IMR-90 (cell line): ENCODE results near the gene MCCD1. TPM values are rescaled to one million over a fixed set of nuclear protein-coding genes. Genes with fewer than 3 reads are reported as not detected.

ENCODE experiments used
- ATAC-seq: fragments of 200-7000 bp; cut with Tn5 transposase; 2 replicates; pipeline ENCODE4 v1.9.1; 2020; ENCODE audit warnings: low read depth, mild to moderate bottlenecking, moderate library complexity
- BruUV-seq: library from RNA; stranded (reverse); fragments of 400-500 nt; replicated peaks from 2 replicates; lab custom pipeline; 2021; lab: Mats Ljungman, UMichigan
- CTCF ChIA-PET: fragments of 300-600 bp; formaldehyde crosslinking; extraction: SDS; loops from one replicate; lab custom pipeline; 2021; ENCODE audit warnings: antibody characterized with exemption; lab: Yijun Ruan, JAX
- POLR2A ChIA-PET: fragments of 300-600 bp; sonication (Branson Sonifier 250); formaldehyde crosslinking; loops from one replicate; lab custom pipeline; 2022; ENCODE audit warnings: antibody characterized with exemption; ENCODE audit not compliant: unreplicated experiment; lab: Charles Lee
- DNase-seq: peaks from one replicate; pipeline ENCODE4 v3.0.0; 2013
- H2AFZ ChIP-seq: replicated peaks from 2 replicates; pipeline ENCODE3; 2013; ENCODE audit warnings: low read length, mild to moderate bottlenecking; ENCODE audit not compliant: poor library complexity
- H2AK5ac ChIP-seq: 2 replicates; pipeline ENCODE4 v1.6.1; 2013; ENCODE audit warnings: low read depth, low read length, inconsistent platforms
- H2AK9ac ChIP-seq: replicated peaks from 2 replicates; pipeline ENCODE3; 2013; ENCODE audit warnings: mild to moderate bottlenecking, low read depth, low read length, moderate library complexity; ENCODE audit not compliant: poor library complexity
- H2BK120ac ChIP-seq: 2 replicates; pipeline ENCODE4 v1.6.1; 2013; ENCODE audit warnings: low read depth, low read length, inconsistent platforms
- H2BK15ac ChIP-seq: 3 replicates; pipeline ENCODE4 v1.6.1; 2013; ENCODE audit warnings: low read depth, low read length, inconsistent platforms
- H2BK20ac ChIP-seq: 2 replicates; pipeline ENCODE4 v1.6.1; 2013; ENCODE audit warnings: low read depth, mild to moderate bottlenecking, inconsistent platforms, low read length, moderate library complexity
- H2BK5ac ChIP-seq: 2 replicates; pipeline ENCODE4 v1.6.1; 2013; ENCODE audit warnings: mild to moderate bottlenecking, low read depth, low read length, inconsistent platforms; ENCODE audit not compliant: poor library complexity, severe bottlenecking
- H3K14ac ChIP-seq: replicated peaks from 2 replicates; pipeline ENCODE4 v1.6.1; 2013; ENCODE audit warnings: low read depth, low read length, inconsistent platforms
- H3K18ac ChIP-seq: 2 replicates; pipeline ENCODE4 v1.6.1; 2013; ENCODE audit warnings: low read depth, low read length, control low read depth
- H3K23ac ChIP-seq: 2 replicates; pipeline ENCODE4 v1.6.1; 2013; ENCODE audit warnings: low read depth, low read length, inconsistent platforms
- H3K27ac ChIP-seq: 2 replicates; pipeline ENCODE4 v1.5.1; 2013; ENCODE audit warnings: mild to moderate bottlenecking, control low read depth, low read length; ENCODE audit not compliant: insufficient read depth
- H3K27me3 ChIP-seq: 2 replicates; pipeline ENCODE4 v1.6.1; 2013; ENCODE audit warnings: low read length; ENCODE audit not compliant: control insufficient read depth, insufficient read depth
- H3K36me3 ChIP-seq: 2 replicates; pipeline ENCODE4 v1.6.1; 2013; ENCODE audit warnings: low read length, mixed read lengths; ENCODE audit not compliant: control insufficient read depth, insufficient read depth
- H3K4ac ChIP-seq: 2 replicates; pipeline ENCODE4 v1.6.1; 2013; ENCODE audit warnings: low read depth, low read length, inconsistent platforms
- H3K4me1 ChIP-seq: 2 replicates; pipeline ENCODE4 v1.6.1; 2013; ENCODE audit warnings: low read length, mixed read lengths; ENCODE audit not compliant: control insufficient read depth, insufficient read depth
- H3K4me2 ChIP-seq: 2 replicates; pipeline ENCODE4 v1.6.1; 2013; ENCODE audit warnings: low read depth, mild to moderate bottlenecking, control low read depth, low read length, moderate library complexity
- H3K4me3 ChIP-seq: 2 replicates; pipeline ENCODE4 v1.5.1; 2013; ENCODE audit warnings: low read depth, mild to moderate bottlenecking, control low read depth, low read length, moderate library complexity; ENCODE audit not compliant: insufficient read depth
- H3K56ac ChIP-seq: 2 replicates; pipeline ENCODE4 v1.6.1; 2013; ENCODE audit warnings: low read length, inconsistent platforms; ENCODE audit not compliant: insufficient read depth; ENCODE audit errors: extremely low read depth
- H3K79me1 ChIP-seq, 2 experiments: 2 replicates each; pipeline ENCODE4 v1.6.1; 2013; ENCODE audit warnings: low read length in 2 of 2, inconsistent platforms in 1 of 2, low read depth in 1 of 2
- H3K9ac ChIP-seq: 2 replicates; pipeline ENCODE4 v1.6.1; 2013; ENCODE audit warnings: low read depth, low read length, control low read depth
- H3K9me1 ChIP-seq: 2 replicates; pipeline ENCODE4 v1.6.1; 2013; ENCODE audit warnings: low read length, inconsistent platforms; ENCODE audit not compliant: insufficient read depth
- H3K9me3 ChIP-seq: 2 replicates; pipeline ENCODE4 v1.6.1; 2013; ENCODE audit warnings: low read length; ENCODE audit not compliant: control insufficient read depth, insufficient read depth
- H4K20me1 ChIP-seq: 2 replicates; pipeline ENCODE4 v1.6.1; 2013; ENCODE audit warnings: low read length, inconsistent platforms; ENCODE audit not compliant: insufficient read depth
- H4K5ac ChIP-seq: 2 replicates; pipeline ENCODE4 v1.6.1; 2013; ENCODE audit warnings: mild to moderate bottlenecking, low read depth, low read length, control low read depth
- H4K8ac ChIP-seq, 2 experiments: 2 replicates each; pipeline ENCODE4 v1.6.1; 2013; ENCODE audit warnings: low read depth in 2 of 2, low read length in 2 of 2, control low read depth in 1 of 2, inconsistent platforms in 1 of 2
- H4K91ac ChIP-seq: 2 replicates; pipeline ENCODE4 v1.6.1; 2013; ENCODE audit warnings: low read depth, low read length, inconsistent platforms; ENCODE audit not compliant: insufficient read depth
- CTCF ChIP-seq: conservative IDR thresholded peaks from 2 replicates; pipeline ENCODE4 v1.5.1; 2012; ENCODE audit warnings: mild to moderate bottlenecking, low read depth, low read length, improper control_type of control experiment
- MAZ ChIP-seq: IDR thresholded peaks from 2 replicates; pipeline ENCODE4 v1.6.1; 2012; ENCODE audit warnings: low read depth, mild to moderate bottlenecking, low read length, improper control_type of control experiment, moderate library complexity, borderline replicate concordance
- MXI1 ChIP-seq: IDR thresholded peaks from 2 replicates; pipeline ENCODE4 v1.6.1; 2012; ENCODE audit warnings: low read depth, mild to moderate bottlenecking, low read length, moderate library complexity, borderline replicate concordance
- POLR2A ChIP-seq: IDR thresholded peaks from 2 replicates; pipeline ENCODE4 v1.6.1; 2012; ENCODE audit warnings: mild to moderate bottlenecking, low read depth, low read length
- RCOR1 ChIP-seq: IDR thresholded peaks from 2 replicates; pipeline ENCODE4 v1.6.1; 2012; ENCODE audit warnings: mild to moderate bottlenecking, low read length, improper control_type of control experiment; ENCODE audit not compliant: insufficient replicate concordance
- WGBS, 2 experiments: methylation state at CpG; one replicate each; pipeline versions ENCODE4 v1.1.5 to v1.1.7; 2013; ENCODE audit warnings: missing lambda C conversion rate in 2 of 2; ENCODE audit not compliant: insufficient read length in 1 of 2; ENCODE audit errors: extremely low coverage in 2 of 2; 5-methylcytosine and 5-hydroxymethylcytosine counted together
- dilution Hi-C: fragments of 300-500 bp; cut with HindIII; formaldehyde crosslinking; loops from one replicate; pipeline ENCODE4 v1.14.3; 2018; ENCODE audit warnings: low sequenced_read_pairs; ENCODE audit not compliant: unreplicated experiment
- in situ Hi-C: fragments of 300-500 bp; cut with MboI; formaldehyde crosslinking; loops from 3 replicates; pipeline ENCODE4 v1.14.3; 2019; ENCODE audit warnings: low sequenced_read_pairs, inconsistent platforms, mixed read lengths
- intact Hi-C: fragments of 100-400 bp; cut with micrococcal nuclease; formaldehyde crosslinking; loops from 2 replicates; pipeline ENCODE4 v1.10.0; 2022
- polyA plus RNA-seq, 3 experiments: library from polyadenylated mRNA; depleted of rRNA; stranded (reverse); fragments of >200 nt; gene quantifications; 2 replicates each; pipeline ENCODE4 v1.2.3, GENCODE V29; 2012; ENCODE audit warnings: low replicate concordance in 1 of 3
- total RNA-seq: library from RNA; depleted of rRNA; stranded (reverse); fragments of >200 nt; gene quantifications from 2 replicates; pipeline ENCODE4 v1.2.3, GENCODE V29; 2012

Gene MCCD1
- total and polyA plus RNA-seq, 2 of the 4 experiments (the other 2 are of a cell fraction): not detected

- TF ChIP-seq CTCF: no peak
- no peak for TF ChIP-seq POLR2A
- TF ChIP-seq MAZ: no peak
- TF ChIP-seq MXI1: no peak
- TF ChIP-seq RCOR1: no peak
- no peaks in the 10 kb centered on the region for H3K9me3 ChIP-seq
- dilution Hi-C loops: no loop called here
- BruUV-seq: no TSS peak
- intact Hi-C loops: loop anchor here (2.0 kb wide), 1 partner anchor 55 kb away; the partner anchor contains the start of gene AIF1
- H2AK9ac ChIP-seq: peak overlapping the region; percentile 80
- H2AK5ac ChIP-seq: peak overlapping the region; percentile 78; the same call in 1 of the 2 replicates
- peak overlapping the region; percentile 61 for H2AFZ ChIP-seq
- peaks cover 9 to 20% of the 10 kb centered on the region in 2 experiments; a peak in 3 of 4 replicates for H3K79me1 ChIP-seq
- in situ Hi-C loops: no loop called here
- H2BK20ac ChIP-seq: peak overlapping the region; percentile 20
- H2BK120ac ChIP-seq: peak overlapping the region; percentile 72
- H4K5ac ChIP-seq: no peak overlapping the region
- H4K91ac ChIP-seq: peak overlapping the region; percentile 52
- H3K14ac ChIP-seq: peak overlapping the region; percentile 52
- H2BK15ac ChIP-seq: peak overlapping the region; percentile 21; the same call in 1 of the 3 replicates
- ChIA-PET POLR2A (no interaction called here), CTCF (interaction anchor here (0.7 kb wide), 2 partner anchors 13 to 38 kb away, joined by 4 to 6 read pairs; partner anchors contain the start of gene NFKBIL1)
- peaks cover 19% of the 10 kb centered on the region; the same call in 1 of the 2 replicates for H3K9me1 ChIP-seq
- H3K56ac ChIP-seq: peak overlapping the region; percentile 39; the same call in 1 of the 2 replicates
- WGBS, 2 experiments: 100% methylated on average over 1 of the region's 7 CpGs; no CpG with 5 or more reads in 1 of the 2 experiments
- no peaks in the 10 kb centered on the region for H4K20me1 ChIP-seq
- no peak overlapping the region; the same call in 1 of the 2 replicates for H3K18ac ChIP-seq
- peak overlapping the region; percentile 59; the same call in 1 of the 2 replicates for H3K23ac ChIP-seq
- DNase-seq (peak; percentile 52), ATAC-seq (peak; percentile 89)
- H2BK5ac ChIP-seq: peak overlapping the region; percentile 46
- H3K9ac ChIP-seq: no peak overlapping the region
- H3K4me3 ChIP-seq: no peak overlapping the region
- H3K27ac ChIP-seq: peak overlapping the region; percentile 22
- H3K36me3 ChIP-seq: peaks cover 27% of the 10 kb centered on the region
- peak overlapping the region in 1 of 2 experiments; percentile 57; a peak in 3 of 4 replicates for H4K8ac ChIP-seq
- peak overlapping the region; percentile 27; the same call in 1 of the 2 replicates for H3K4me2 ChIP-seq
- H3K4ac ChIP-seq: peak overlapping the region; percentile 66
- peaks cover 18% of the 10 kb centered on the region for H3K4me1 ChIP-seq
- no peaks in the 10 kb centered on the region for H3K27me3 ChIP-seq
Measured at GRCh38 chr6:31559958-31560696, 31.4 kb downstream of the MCCD1 start.
